Urothelium cell line (cell line): Measurements from ENCODE around the gene TMEM163.
"Not testable (repeated sequence)": the region's sequence is repeated elsewhere in the genome, so short reads cannot be mapped to it uniquely, and the experiment has no call there.

ENCODE experiments used
- DNase-seq: peaks from one replicate; pipeline ENCODE4 v3.0.0; 2011; ENCODE audit warnings: low spot score, mixed read lengths
- FAIRE-seq: peaks from 2 replicates; lab custom pipeline; 2011; peaks lifted over from hg19 to GRCh38; lab: Jason Lieb, UNC

The TMEM163 gene

DNA sequence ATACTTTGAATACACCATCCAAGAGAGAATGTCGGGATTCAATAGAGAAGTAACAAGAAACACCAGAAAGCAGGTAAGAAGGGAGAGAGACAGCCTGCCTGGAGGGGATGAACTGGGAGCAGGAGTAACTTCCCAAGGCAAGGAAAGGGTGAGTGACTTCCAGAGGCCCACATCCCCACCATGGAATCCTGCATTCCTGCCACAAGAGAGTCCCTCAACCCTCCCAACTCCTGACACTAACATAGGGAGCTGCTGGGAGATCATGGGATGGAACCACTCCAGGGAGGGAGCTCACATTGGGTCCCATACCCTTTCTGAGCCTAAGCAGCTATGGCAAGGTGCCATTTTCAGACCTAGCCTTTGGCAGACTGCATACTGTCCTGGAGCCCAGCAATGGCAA lies 5.5 kb upstream of the TMEM163 start:
- FAIRE-seq, result no peak
- DNase-seq, result no peak

DNA sequence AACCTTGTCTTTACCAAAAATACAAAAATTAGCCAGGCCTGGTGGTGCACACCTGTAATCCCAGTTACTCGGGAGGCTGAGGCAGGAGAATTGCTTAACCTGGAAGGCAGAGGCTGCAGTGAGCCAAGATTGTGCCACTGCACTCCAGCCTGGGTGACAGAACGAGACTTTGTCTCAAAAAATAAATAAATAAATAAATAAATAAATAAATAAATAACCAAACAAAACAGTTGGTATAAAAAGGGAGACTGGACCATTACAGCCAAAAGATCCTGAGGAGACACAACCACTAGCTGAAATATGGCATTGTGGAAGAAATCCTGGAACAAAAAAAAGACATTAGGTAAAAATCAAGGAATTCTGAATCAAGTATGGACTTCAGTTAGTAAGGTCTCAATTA lies 4.9 kb upstream of the TMEM163 start:
- FAIRE-seq, DNase-seq: not testable (repeated sequence)

DNA sequence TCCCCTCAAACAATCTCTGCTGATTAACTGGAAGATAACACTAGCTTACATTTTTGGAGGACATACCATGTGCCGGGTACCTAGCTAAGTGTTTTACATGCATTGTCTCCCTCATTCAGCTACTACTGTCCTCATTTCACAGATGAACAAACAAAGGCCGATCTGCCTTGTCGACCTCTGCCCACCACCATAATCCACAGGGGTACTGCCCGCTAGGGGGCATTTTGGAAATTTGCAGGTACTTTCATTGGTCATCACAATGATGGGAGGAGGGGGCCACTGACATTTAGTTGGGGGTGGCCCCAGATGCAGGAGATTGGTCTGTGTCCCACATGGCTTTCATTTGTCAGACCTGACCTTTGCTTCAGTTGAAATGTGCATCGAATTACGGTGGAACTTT lies 3.9 kb upstream of the TMEM163 start:
- DNase-seq (no peak), FAIRE-seq (no peak)

DNA sequence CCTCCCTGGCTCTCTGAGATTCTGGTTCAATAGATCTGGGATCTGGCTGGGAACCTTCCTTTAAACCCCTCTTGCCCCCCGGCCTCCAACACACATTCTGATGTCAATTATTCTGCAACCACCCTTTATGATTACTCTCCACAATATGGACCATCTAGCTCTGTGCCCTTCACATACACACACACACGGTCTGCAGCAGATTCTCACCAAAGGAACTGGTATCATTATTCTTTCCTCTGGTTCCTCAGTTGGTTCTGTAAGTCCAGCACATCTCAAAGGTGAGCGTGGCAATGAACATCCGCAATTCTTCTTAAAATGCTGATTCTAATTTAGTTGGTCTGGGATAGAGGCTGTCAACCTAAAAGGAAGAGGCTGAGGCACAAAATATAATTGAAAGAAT lies 2.8 kb upstream of the TMEM163 start:
- no peak for DNase-seq
- no peak for FAIRE-seq

DNA sequence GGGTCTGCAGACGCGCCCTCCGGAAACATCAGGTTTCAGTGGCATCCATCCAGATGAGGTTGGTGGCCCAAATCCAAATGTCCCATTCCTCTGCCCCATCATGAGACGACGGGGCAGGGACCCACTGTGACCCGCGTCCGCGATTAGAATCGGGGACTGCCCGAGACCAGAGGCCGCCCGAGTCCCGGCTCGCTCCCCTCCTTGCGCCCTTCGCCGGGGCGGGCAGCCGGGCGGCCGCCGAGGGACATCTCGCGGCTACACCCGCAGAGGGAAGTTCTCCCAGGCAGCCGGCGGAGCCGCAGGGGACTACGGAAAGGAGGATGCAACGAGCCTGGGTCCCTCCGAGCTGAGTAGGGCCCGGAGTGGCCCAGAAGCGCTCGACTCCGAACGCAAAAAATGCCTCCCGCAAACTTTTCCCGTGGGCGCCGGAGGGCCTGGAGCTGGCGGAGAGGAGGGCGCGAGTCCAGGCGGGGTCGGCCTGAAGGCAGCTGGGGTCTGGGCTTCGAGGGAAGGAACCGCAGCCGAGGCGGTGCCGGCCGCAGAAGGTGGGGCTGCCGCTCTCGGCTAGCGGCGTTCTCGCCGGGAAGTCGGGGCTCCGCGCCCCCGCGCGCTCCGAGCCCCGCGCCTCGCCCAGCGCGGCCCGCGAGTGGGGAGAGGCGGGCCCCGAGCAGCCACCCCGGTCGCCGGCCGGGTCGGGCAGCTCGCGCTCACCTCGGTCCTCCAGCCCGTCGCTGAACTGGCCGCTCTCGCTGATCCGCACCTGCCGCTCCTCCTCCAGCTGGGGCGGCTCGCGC lies 580 bp downstream of the TMEM163 start:
- no peak for FAIRE-seq
- DNase-seq, result no peak

DNA sequence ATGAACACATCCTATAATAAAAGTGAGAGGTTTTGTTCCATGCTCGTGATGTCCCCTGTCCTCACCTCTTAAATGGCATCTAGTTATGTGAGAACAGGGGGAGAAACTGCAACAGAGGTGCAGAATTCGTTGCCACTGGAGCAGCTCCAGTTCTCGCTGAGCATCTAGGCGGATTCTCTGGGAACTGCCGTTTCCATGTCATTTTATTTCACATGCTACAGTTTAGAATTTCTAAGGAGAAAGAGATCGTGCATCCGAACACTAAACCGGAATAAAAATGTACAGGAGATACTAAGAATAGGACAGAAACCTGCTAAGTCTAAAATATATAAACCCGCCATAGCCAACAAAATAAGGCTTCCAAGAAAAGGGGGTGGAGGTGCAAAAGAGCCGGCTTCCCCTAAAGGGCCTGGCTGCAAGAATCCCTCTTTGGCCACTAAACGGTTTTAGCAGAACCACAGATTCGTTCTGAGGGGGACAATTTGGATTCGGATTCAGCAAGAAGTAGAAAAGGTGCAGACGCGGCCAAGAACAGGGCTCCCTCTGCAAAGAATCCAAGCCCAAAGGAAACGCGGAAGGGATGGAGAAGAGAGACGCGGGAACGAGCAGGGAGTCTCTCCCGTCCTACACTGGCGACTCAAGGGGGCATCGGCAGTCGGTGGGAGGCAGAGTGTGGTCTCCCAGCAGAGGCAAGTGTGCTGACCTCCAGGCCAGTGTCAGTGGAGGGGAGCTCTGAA lies 1.3 kb downstream of the TMEM163 start:
- FAIRE-seq (no peak), DNase-seq (no peak)

DNA sequence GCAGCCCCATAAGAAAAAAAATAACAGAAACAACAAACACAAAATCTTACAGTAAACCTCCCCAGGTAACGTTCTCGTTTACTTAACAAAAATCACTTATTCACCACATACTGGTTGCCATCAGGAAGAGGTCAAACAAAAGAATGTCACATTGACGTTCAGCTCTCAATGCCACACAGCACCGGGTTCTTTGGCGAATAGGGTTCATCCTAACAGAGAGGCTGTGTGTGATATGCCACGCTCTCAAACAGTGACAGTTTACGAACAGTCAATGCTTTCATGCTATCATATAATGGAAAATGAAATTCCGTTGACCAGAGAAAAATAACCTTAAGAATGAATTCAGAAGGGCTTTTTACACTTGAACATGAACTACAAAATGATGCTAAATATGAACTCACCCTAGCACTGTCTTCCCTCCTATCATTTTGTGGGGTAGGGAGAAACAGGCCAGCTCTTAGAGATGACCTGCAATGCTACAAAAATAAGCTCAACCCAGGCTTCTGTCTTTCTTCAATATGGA lies 2.0 kb downstream of the TMEM163 start:
- FAIRE-seq, result no peak

DNA sequence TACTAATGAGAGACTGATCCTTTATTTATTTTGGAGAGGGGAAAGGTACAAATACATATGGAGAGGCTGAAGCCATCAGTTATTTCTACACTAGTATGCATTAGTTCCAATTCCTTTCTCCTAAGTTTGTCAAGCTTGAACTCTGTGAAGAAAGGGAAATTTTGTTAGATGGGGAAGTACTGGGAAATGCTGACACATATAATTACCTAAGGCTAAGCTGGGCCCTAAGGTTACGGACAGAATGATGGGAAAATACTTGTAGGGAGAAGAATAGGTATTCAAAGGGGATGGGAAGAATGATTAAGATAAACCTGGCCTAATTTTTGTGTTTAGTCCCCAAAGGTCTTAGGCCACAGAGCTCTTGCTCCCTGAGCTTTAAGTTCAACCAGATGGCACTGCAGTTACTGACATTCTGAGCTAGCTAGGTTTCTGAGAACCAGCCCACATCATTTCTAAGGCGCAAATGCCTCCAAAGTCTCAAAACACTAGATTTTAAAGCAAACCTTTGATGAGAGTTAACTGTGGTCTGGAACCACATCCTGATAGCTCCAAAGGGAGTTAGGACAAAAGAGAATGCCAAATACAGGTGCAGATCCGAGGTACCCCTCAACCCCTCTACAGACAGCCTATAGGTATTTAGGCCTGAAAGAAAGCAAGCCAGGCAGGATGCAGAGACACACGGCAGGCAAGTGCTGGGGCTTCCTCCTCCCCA lies 2.7 kb downstream of the TMEM163 start:
- DNase-seq, result no peak
- FAIRE-seq, result no peak

More for the DNA sequence above, 2.0 kb downstream of the TMEM163 start:
- no peak for DNase-seq

DNA sequence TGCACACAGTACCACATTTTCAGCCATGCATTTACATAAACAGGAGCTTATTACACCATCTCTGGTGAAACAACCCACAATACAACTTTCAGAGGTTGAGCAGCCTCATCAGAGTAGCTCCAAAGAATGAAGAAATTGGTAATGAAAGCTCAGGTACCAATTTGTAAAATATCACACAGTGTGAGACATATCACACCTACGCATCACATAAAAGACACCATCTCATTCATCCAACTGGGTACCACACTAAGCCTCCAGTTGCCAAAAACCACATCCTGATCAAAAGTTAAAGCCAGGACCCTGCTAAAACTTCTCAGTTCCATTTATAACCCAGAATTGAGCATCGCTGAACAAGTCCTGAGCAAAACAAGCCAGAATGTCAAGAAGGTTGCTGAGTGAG lies 4.6 kb downstream of the TMEM163 start:
- FAIRE-seq, result no peak
- DNase-seq, result no peak

DNA sequence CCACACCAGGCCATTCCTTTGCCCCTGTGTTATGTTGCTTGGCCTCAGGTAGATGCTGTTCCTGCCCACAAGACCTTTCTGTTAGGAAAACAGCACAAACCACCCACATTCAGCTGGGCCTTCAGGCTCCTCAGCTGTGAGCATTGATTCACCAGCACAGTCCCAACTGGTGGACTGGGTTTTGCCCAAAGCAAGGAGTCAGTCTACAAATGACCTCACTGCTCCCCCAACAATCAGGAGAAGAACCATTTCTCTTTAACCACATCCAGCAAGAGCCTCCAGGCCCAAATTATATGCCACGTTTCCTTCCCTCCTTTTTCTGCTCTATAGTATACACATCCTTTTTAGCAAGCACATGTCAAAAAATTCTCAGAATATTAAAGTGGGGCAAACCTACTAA lies 5.2 kb downstream of the TMEM163 start:
- FAIRE-seq, result peak; percentile 68
- no peak for DNase-seq

DNA sequence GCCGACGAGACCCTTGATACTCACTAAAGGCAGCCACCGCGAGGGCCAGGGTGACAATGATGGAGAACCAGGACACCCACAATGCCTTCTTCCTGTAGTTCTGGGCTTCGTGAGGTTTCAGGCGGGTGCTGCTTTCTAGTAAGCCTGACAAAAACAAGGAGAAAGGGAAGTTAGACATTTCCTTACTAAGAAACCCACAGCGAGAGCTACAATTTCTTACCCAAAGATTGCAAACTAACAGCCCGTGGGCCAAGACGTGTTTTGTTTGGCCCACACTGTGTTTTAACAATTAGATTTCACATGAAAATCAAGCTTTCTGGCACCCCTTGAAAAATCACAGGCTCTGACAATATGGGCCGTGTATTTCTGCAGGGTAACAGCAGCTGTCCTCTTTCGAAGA lies 5.6 kb downstream of the TMEM163 start:
- DNase-seq, result no peak
- FAIRE-seq, result no peak

DNA sequence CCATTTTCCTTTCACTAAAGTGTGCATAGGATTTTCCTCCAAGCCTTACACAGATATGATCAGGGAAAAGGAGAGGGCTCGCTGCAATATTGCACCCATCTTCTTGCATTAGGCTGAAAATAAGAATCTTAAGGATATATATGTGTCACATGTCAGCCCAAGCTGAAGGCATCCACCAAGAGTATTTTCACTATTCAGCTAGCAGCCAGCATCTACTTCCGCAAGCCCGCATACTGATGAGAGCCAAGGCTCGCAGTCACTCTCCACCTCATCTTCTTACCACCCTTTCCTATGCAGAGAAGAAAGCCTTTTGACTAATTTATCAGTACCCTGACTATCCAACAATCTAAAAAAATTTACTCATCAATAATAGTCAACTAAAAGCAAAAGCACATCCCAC lies 6.1 kb downstream of the TMEM163 start:
- FAIRE-seq, result no peak
- no peak for DNase-seq

DNA sequence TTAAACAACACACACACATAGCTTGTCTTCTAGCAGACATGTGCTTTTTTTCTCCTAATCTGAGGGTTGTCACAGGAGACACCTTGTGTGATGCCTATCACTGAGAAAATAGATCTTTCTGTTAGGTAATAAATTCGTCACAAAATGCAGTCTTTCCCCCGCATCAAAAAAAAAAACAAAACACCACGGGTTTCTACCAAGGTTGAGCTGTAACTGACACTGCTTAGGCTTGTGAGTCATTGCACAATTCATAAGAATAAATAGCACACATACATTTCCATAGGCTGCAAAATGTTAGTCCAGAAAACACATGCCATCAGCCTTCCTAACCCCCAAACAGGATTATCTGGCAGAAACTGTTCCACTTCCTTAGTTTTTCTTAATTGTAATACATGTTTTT lies 6.5 kb downstream of the TMEM163 start:
- DNase-seq (no peak), FAIRE-seq (no peak)

DNA sequence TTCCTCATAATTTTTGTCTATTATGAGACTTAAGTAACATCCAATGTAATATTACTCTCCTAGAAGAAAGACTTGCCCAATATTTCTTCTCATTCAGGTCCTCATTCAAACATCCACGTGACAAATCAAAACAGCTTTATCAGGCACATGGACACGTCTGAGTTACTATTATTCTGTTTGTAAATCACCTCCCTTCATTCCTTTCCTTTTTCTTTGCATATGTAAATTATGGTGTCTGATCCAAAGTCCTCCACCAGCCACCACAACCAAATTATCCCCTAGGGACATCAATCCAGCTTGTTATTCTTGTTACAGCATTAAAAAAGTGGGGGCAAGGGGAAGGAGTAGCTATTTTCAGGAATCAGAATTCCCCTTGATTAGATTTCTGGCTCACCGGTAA lies 7.1 kb downstream of the TMEM163 start:
- FAIRE-seq (no peak), DNase-seq (no peak)

DNA sequence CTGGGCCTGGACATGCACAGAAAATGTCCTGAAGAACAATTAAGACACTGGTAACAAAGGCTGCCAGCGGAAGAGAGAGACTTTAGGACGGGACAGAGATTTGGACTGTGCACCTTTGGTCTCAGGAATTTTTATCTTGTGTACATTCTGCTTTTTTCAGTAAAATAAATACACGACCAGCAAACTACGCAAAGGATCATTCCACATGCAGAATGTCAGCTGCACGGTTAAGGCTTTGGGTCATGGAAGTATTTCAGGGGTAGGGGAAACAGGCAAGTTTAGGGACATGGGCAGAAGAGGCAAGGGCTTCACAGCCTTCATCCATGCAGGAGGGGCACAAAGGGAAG lies 11.5 kb downstream of the TMEM163 start:
- no peak for FAIRE-seq
- no peak for DNase-seq

DNA sequence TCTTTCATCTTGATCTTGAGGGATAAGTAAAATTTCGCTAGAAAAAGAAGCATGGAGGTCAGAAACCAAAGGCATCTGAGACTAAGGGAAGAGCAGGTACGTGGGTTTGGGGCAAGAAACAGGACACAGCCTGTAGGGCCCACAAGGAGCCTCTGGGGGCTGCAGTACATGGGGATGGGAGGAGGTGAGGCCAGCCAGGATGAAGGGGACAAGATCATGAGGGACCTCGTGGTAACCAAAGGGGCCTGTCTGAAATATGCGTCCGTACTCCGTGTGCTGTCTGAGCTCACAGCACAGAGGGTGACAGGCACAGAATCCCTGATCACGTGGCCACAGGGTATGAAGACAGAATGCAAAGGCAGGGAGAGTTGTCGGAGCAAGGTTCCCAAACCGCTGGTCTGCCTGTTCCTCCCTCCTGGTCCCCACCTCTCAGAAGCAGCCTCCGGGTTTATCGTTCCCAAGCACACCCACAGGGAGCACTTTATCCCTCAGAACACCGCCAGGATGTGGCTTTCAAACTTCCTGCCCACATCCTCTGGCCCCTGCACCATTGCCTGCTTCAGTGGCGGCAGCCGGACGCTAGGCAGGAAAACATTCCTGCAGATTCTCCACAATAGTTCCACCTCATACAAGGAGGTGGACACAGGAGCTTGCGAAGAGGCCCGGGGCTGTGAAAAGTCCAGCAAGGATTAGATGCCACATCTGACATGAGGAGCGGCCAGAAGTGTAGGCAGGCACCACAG lies 12.0 kb downstream of the TMEM163 start:
- DNase-seq (peak; percentile 73), FAIRE-seq (peak; percentile 86)

DNA sequence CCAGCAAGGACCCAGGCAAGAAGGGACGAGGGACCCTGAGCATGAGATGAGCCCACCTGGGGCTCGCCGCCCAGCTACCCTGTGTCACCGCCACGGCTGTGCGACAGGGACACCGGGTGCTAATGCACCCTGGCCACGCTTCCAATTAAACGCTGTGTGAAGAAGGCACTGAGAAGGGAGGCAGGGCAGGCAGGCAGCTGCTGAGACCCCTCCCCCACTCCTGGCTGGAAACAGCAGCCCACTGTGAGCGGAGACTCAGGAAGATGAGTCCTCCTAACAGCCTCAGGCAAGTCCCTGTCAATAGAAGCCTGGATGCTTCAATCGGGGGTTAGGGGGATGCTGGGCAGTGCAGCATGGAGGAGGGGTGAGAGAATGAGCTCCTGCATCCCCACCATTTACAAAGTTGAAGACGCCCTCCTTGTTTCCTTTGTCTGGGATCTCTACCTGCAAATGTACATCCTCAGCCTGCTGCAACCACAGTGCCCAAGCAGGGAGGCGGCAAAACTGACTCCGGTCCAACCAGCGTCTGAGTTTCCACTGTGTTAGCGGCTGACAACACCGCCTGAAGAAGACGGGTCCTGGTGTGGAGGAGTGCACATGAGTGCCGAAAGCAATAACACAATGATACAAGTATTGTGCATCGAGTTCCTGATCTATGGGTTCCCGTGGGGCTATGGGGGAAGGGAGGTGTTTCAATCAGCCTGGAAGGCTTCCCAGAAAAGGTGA lies 12.8 kb downstream of the TMEM163 start:
- no peak for FAIRE-seq
- no peak for DNase-seq

DNA sequence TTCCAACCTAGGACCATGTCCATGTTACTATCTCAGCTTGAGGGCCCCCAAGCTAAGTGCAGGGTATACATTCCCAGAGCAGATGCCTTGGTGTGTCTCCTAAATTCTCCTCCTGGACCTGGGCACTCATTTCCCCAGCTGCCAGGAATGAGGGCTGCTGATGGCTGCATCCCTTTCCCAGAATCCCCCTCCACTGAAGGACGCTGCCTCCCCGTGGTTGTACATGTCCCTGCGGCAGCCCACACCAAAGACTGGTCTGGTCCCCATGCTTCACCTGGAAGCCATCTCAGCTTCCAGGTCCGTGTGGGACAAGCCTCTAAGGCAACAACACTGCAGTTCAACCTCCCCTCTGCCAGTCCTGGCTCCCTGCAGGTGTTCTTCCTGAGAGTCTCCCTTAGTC lies 14.6 kb downstream of the TMEM163 start:
- DNase-seq, result no peak
- no peak for FAIRE-seq

DNA sequence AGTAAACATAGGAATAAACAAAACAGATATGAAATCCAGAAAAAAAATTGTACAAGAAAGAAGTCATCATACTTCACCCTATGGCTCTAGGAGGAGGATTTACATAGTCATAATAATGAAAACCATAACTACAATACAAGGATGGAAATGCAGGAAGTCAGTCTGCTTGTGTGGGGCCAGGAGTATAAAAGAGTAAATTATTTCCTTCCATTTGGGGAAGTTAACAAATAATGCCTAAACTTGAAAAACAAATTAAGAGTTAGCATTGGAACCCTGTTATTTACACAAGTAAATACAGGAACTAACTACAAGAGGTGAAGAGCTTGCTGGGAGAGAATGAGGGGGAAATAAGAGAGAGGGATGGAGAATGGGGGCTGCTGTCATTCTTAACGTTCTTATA lies 15.4 kb downstream of the TMEM163 start:
- FAIRE-seq (no peak), DNase-seq (no peak)

DNA sequence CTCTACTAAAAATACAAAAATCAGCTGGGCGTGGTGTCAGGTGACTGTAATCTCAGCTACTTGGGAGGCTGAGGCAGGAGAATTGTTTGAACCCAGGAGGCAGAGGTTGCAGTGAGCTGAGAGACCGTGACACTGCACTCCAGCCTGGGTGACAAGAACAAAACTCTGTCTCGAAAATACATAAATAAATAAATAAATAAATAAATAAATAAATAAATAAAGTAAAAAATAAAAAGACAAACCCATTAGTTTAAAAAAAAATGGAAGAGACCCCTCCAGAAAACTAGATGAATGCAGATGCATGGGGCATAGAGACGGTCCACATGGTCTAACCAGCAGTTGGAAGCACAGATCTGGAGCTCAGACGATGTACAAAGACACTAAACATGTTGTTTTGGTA lies 18.1 kb downstream of the TMEM163 start:
- FAIRE-seq (no peak), DNase-seq (no peak)
